GM19438 (cell line): ENCODE data around the gene SH2D4B.

Source experiments
- ATAC-seq: cut with Tn5 transposase; IDR thresholded peaks from one replicate; pipeline ENCODE4 v1.9.1; 2021; ENCODE audit warnings: low read depth; ENCODE audit not compliant: unreplicated experiment

SH2D4B gene

GRCh38 chr10:80585812-80586211 is 48.1 kb downstream of the SH2D4B start:
- no peak for ATAC-seq

DNA sequence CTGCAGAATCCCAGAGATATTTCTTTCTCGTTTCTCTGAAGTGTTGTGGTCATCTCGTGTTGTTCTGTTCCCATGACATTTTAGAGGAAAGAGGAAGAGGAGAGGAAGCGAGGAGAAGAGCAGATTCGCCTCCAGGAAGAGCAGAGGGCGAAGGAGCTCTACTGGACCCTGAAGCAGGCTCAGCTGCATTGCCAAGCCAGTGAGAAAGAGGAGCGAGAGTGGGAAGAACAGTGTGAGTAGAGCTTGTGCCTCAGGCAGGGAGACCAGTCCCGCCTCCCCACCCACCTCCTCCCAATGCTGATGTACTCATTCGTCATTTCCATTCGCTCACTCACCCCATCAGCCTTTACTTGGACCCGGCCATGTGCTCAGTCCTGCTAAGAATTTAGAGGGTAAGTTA is 50.8 kb downstream of the SH2D4B start:
- ATAC-seq = no peak

GRCh38 chr10:80589726-80590373 is 52.1 kb downstream of the SH2D4B start:
- peak; percentile 93 for ATAC-seq

DNA sequence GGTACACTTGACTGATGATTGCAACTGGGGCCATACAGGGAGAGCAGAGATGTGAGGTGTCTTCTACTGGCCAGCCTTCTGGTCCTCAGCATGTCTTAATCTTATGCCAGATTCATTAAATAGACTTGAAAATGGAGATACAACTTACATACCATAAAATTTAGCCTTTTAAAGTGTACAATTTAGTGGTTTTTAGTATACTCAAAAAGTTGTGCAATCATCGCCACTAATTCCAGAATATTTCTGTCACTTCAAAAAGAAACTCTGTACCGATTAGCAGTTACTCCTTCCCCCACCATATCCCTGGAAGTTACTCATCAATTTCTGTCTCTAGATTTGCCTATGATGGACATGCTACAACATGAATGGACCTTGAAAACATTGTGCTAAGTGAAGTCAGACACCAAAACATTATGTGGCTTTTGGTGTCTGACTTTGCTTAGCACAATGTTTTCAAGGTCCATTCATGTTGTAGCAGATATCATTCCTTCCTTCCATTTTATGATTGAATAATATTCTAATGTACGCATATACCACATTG is 53.0 kb downstream of the SH2D4B start:
- no peak for ATAC-seq

GRCh38 chr10:80596391-80597257 is 58.9 kb downstream of the SH2D4B start:
- ATAC-seq = peak; percentile 40

DNA sequence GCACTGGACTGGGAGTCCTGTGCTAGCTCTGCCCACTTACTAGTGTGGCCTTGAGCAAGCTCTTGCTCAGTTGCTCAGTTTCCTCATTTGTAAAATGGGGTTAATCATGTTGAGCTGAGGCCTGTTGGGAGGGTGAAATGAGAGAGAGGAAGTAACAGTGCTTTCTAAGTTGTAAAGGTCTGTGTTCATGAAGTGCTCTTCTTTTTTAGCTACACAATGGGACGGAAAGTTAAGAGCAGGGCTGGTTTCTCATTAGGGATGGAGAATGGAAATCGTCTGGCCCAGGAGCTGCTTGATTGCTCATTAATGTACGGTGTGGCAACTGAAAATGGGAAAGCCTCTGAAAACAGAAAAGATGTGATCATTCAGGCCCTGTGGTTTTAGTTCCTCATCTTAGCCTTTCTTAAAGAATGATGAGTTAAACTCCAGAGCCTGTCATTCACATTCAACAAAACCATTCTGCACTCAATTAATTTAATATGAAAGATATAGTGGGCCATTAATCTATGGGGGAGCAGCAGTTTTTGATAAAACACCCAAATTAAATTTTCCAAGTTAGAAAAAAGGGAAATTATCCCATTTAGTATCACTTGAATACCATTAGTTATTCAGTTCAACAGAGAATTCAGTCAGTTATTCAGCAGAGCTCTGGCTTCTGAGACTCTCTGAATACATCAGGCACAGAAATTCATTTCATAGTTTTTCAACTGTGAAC is 60.5 kb downstream of the SH2D4B start:
- ATAC-seq = peak; percentile 50

- peak; percentile 3 for ATAC-seq
Measured at GRCh38 chr10:80598951-80599350, 61.2 kb downstream of the SH2D4B start.

GRCh38 chr10:80599424-80599847 is 61.7 kb downstream of the SH2D4B start:
- ATAC-seq = peak; percentile 70

DNA sequence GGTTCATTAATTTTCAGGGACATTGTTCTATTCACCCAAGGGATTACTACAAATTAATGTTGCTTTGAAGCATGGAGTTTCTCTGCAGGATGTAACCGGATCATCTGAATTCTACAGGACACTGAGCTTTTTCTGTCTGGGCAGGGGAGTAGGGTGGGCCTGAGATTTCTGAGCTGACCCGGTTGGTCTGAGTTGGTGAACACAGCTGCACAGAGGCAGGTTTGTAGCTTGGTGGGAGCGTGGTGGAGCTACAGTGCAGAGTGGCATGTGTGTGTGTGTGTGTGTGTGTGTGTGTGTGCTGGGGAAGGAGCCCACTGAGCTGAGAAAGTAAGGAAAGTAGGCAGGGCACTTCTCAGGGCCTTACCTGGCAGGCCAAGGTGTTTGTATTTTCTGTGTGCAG is 62.6 kb downstream of the SH2D4B start:
- ATAC-seq = no peak

DNA sequence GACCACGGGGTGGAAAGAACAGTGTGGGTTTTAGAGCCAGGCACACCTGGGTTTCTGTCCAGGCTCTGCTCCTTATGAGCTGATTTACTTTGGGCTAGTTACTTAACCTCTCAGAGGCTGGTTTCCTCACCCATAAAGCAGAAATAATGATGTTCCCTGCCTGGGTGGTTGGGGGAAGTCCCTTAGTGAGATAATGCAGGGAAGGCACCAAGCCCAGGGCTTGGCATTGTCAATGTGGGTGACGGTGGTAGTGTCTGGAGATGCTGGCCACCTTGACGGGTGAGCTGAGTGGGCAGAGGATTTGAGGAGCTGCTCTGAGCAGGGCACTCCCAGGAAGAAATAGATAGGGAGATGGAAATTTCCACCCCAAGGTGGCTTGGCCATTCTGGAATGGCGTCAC is 65.2 kb downstream of the SH2D4B start:
- no peak for ATAC-seq

- no peak for ATAC-seq
Measured at GRCh38 chr10:80603516-80603915, 65.8 kb downstream of the SH2D4B start.

GRCh38 chr10:80608706-80609105 is 71.0 kb downstream of the SH2D4B start:
- no peak for ATAC-seq

DNA sequence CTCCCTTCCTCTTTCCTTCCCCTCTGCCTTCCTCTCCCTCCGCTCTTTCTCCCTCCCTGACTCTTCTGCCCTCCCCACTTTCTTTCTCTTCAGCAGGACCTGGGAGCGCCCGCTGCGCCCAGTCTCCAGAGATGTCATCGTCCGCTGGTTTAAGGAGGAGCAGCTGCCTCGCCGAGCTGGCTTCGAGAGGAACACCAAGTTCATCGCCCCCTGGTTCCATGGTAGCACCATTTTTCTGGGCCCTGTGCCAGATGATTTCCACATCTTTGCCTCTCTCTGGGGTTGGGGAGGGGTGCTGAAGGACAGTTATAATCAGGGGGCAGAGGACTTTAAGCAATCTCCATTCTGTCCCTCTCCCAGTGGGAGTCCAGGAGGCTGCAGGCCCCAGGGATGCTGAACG is 71.6 kb downstream of the SH2D4B start:
- no peak for ATAC-seq

DNA sequence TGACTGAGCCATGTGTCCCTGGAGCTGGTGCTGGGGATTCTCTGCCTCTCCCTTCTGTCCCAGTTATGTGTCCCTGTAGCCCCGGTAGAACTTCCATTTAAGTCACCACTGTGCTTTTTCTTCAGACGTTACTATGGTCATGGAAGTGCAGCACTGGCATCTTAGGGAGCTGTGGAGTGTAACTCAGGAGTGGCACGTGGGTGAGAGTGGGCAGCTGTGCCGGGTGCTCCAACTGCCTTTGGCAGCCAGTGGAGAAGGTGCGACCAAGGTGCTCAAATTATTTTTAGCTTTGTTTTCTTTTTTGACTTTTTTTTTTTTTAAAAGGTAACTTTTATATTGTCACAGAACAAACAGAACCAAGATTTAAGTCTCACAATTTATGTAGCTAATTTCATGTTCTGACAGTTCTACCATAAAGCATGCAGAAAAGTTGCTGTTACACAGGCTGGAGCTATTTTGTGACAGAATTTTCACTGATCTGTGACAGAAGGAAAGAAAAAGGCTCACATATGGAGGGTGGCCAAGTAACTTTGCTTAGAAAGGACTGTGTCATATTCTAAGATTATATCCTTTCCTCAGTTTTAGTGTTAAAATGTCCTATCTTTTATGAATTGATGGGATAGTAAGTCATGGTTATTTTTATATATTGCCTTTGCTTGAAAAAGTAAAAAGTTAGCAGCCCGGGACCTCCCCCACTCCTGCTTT is 73.9 kb downstream of the SH2D4B start:
- ATAC-seq = no peak

- ATAC-seq = no peak
Measured at GRCh38 chr10:80612261-80612660, 74.6 kb downstream of the SH2D4B start.

DNA sequence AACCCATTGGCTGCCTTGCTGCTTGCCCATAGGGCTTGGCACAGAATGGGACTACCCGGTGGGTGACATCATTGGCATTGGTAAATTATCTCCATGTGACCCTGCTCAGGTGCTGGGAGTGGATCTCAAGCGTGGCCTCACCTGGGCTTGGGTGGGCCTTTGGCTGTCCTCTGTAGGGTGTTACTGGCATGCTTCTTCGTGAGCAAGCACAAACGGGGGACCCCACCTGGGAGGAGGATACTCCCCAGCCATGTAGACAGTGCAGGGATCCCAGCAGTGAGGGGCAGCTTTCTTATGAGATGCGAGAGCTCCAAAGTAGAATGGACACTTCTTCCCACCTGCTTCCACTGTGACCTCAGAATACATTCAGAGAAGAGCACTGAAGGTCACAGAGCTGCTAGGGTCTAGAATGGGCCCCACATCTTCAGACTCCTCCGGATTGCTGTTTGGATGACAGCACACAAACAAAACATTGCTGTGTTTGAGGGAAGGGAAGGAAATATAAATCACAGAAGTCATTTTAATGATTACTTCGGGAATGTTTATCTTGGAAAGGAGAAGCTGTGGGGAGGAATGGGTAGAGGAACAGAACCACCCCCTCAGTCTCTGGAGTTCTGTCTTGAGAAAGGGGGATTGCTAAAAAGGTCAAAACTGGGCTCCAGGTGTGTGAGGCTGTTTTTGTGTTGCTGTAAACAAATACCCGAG is 75.9 kb downstream of the SH2D4B start:
- ATAC-seq = no peak

GRCh38 chr10:80614576-80615416 is 77.1 kb downstream of the SH2D4B start:
- ATAC-seq = no peak

- no peak for ATAC-seq
Measured at GRCh38 chr10:80617807-80618206, 80.1 kb downstream of the SH2D4B start.

- ATAC-seq = no peak
Measured at GRCh38 chr10:80619036-80619435, 81.3 kb downstream of the SH2D4B start.
